ENCODE measurements around the gene FSTL3. TPM values are rescaled to one million over a fixed set of nuclear protein-coding genes. Genes with fewer than 3 reads are reported as not detected.
"Not testable (repeated sequence)": the region's sequence is repeated elsewhere in the genome, so short reads cannot be mapped to it uniquely, and the experiment has no call there.

The FSTL3 gene
- polyA plus RNA-seq, 3 donors = 21.7 to 24.4 (median 23.3) TPM

- DNase-seq = no peak
Measured at GRCh38 chr19:708154-709143, 32.3 kb downstream of the FSTL3 start, which contains the start of gene PALM. TSS of gene PALM (plus strand) at chr19:708935. CDS start at chr19:709147, 212 bp downstream.

- no peak for DNase-seq
Measured at GRCh38 chr19:709196-709964, 33.2 kb downstream of the FSTL3 start.

- DNase-seq = no peak
Measured at GRCh38 chr19:709965-710571, 33.9 kb downstream of the FSTL3 start.

GRCh38 chr19:710767-711166 is 34.6 kb downstream of the FSTL3 start:
- DNase-seq = no peak

- no peak for DNase-seq
Measured at GRCh38 chr19:711254-711653, 35.1 kb downstream of the FSTL3 start.

GRCh38 chr19:715347-715746 is 39.2 kb downstream of the FSTL3 start:
- DNase-seq = no peak

GRCh38 chr19:718251-718951 is 42.2 kb downstream of the FSTL3 start:
- DNase-seq = no peak

GRCh38 chr19:718991-719512 is 42.9 kb downstream of the FSTL3 start:
- no peak for DNase-seq

GRCh38 chr19:719636-720344 is 43.6 kb downstream of the FSTL3 start:
- DNase-seq = no peak

- DNase-seq = no peak
Measured at GRCh38 chr19:720345-721160, 44.4 kb downstream of the FSTL3 start.

- no peak for DNase-seq
Measured at GRCh38 chr19:722553-723101, 46.4 kb downstream of the FSTL3 start.

GRCh38 chr19:723247-723646 is 47.1 kb downstream of the FSTL3 start:
- no peak for DNase-seq

- no peak for DNase-seq
Measured at GRCh38 chr19:723714-724113, 47.5 kb downstream of the FSTL3 start.

GRCh38 chr19:725461-726089 is 49.4 kb downstream of the FSTL3 start:
- DNase-seq = no peak

GRCh38 chr19:726993-727956 is 51.1 kb downstream of the FSTL3 start:
- DNase-seq = no peak

- DNase-seq = no peak
Measured at GRCh38 chr19:728011-728410, 51.8 kb downstream of the FSTL3 start.

GRCh38 chr19:729564-729963 is 53.4 kb downstream of the FSTL3 start:
- DNase-seq = not testable (repeated sequence)

Measured in renal pelvis (tissue), 4 donors.